ENCODE measurements around the gene OR7C2.

- TF ChIP-seq CTCF (conservative IDR thresholded peaks at IDR 0.05 in 1 of 2, IDR thresholded peaks at IDR 0.05 in 1 of 2; ENCODE audit: extremely low read depth in 1 of 2, insufficient read depth in 1 of 2, low read depth in 1 of 2, low read length in 2 of 2) (no peak), EZH2 (IDR thresholded peaks at IDR 0.05; ENCODE audit: borderline replicate concordance, low read length) (no peak)
These were observed 31.4 kb downstream of the OR7C2 start for GRCh38 chr19:14972676-14973075.
